Measurements from ENCODE around the gene NALCN. TPM values are rescaled to one million over a fixed set of nuclear protein-coding genes. Genes with fewer than 3 reads are reported as not detected.

Gene NALCN
- total and polyA plus RNA-seq, 2 of the 8 experiments (the other 6 are each of a cell fraction or from before 2014, with no cell fraction given), result 0.26 to 0.54 TPM

DNA sequence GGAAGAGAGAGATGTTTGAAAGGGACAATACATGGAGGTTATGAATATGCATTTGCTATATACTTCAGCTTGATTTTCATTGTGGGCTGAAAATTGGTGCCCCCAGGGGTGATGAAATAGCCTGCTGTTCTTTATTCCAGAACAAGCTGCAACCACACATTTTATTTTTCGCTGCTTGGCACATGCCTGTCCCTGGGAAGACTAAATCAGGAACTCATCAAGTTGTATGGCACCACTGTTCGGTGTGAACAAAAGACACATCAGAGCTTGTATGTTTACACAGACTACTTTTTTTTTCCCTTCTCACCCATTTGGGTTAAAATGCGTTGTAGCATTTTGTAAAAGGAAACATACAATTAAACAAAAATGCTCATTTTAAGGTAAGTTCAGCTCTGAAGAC lies 230.7 kb downstream of the NALCN start:
- Histone ChIP-seq H3K4me1 (replicated peaks in 1 of 4; ENCODE audit: control insufficient read depth in 3 of 4, insufficient read depth in 4 of 4, low read length in 3 of 4) (no peaks in the 10 kb centered on the region), H2BK12ac (ENCODE audit: low read depth, low read length) (no peak overlapping the region), H4K8ac (ENCODE audit: extremely low read depth, insufficient read depth, low read length) (no peak overlapping the region), H3K23me2 (ENCODE audit: low read depth, low read length) (no peaks in the 10 kb centered on the region), H2BK20ac (ENCODE audit: low read length) (no peak overlapping the region), H3K9me3 (ENCODE audit: insufficient read depth in 2 of 2, low read depth in 1 of 2, low read length in 1 of 2) (no peaks in the 10 kb centered on the region), H2BK15ac (ENCODE audit: low read length) (no peak overlapping the region), H4K20me1 (replicated peaks in 1 of 2; ENCODE audit: control insufficient read depth in 1 of 2, insufficient read depth in 2 of 2, low read length in 2 of 2) (no peaks in the 10 kb centered on the region), H3K27ac (ENCODE audit: low read depth, low read length) (no peak overlapping the region), H2AFZ (ENCODE audit: low read length) (no peak overlapping the region), H3K4me2 (ENCODE audit: insufficient read depth in 1 of 2, low read depth in 2 of 2, low read length in 2 of 2) (no peak overlapping the region), H3K18ac (ENCODE audit: extremely low read depth, low read length) (no peak overlapping the region), H3K27me3 (replicated peaks in 1 of 4; ENCODE audit: control insufficient read depth in 3 of 4, extremely low read depth in 1 of 4, insufficient read depth in 3 of 4, low read length in 3 of 4) (no peaks in the 10 kb centered on the region), H3K14ac (ENCODE audit: insufficient read length) (no peak overlapping the region), H3K36me3 (ENCODE audit: control insufficient read depth in 2 of 4, insufficient read depth in 4 of 4, low read length in 3 of 4) (no peaks in the 10 kb centered on the region), H4K5ac (ENCODE audit: insufficient read length, low read depth, low read length) (no peak overlapping the region), H2AK5ac (ENCODE audit: low read depth, low read length) (no peak overlapping the region), H3K79me1 (ENCODE audit: low read depth, low read length) (no peaks in the 10 kb centered on the region), H3K4ac (replicated peaks; ENCODE audit: insufficient read length, low read depth, low read length) (no peak overlapping the region), H2BK120ac (replicated peaks; ENCODE audit: low read depth, low read length) (no peak overlapping the region), H3K23ac (ENCODE audit: insufficient read length) (no peak overlapping the region), H3K56ac (replicated peaks; ENCODE audit: insufficient read length, low read depth, low read length) (no peak overlapping the region), H2BK5ac (ENCODE audit: low read depth, low read length) (no peak overlapping the region), H3K9ac (replicated peaks in 1 of 4; ENCODE audit: extremely low read depth in 1 of 4, low read depth in 3 of 4, low read length in 3 of 4) (no peak overlapping the region), H3K79me2 (ENCODE audit: control insufficient read depth in 1 of 2, insufficient read depth in 2 of 2, low read length in 2 of 2) (no peaks in the 10 kb centered on the region), H4K91ac (replicated peaks; ENCODE audit: insufficient read length, low read length) (no peak overlapping the region), H3K4me3 (ENCODE audit: extremely low read depth in 1 of 4, insufficient read depth in 2 of 4, low read depth in 3 of 4, low read length in 4 of 4) (no peak overlapping the region)
- POLR2A ChIA-PET (ENCODE audit: partially characterized antibody), result no interaction called here
- WGBS, 2 experiments (ENCODE audit: extremely low coverage in 1 of 2, insufficient coverage in 1 of 2, insufficient read length in 1 of 2, insufficient replicate concordance in 2 of 2, low coverage in 1 of 2, low lambda C conversion rate in 2 of 2, missing lambda C conversion rate in 1 of 2), result 79% methylated on average over 3 of the region's 3 CpGs; no CpG with 5 or more reads in 1 of the 2 experiments
- CTCF ChIA-PET (ENCODE audit: partially characterized antibody), result interaction anchor here (0.6 to 1.7 kb wide), 3 partner anchors 29 to 639 kb away, joined by 3 to 8 read pairs (median 3); no protein-coding TSS in a partner anchor
- DNase-seq (ENCODE audit: low read depth in 1 of 2, low spot score in 2 of 2) (no peak), FAIRE-seq (no peak)
- TF ChIP-seq JUND (IDR thresholded peaks at IDR 0.05; ENCODE audit: low read length), result no peak

Measured in H1 (cell line).